ENCODE data around the gene RGS6.

DNA sequence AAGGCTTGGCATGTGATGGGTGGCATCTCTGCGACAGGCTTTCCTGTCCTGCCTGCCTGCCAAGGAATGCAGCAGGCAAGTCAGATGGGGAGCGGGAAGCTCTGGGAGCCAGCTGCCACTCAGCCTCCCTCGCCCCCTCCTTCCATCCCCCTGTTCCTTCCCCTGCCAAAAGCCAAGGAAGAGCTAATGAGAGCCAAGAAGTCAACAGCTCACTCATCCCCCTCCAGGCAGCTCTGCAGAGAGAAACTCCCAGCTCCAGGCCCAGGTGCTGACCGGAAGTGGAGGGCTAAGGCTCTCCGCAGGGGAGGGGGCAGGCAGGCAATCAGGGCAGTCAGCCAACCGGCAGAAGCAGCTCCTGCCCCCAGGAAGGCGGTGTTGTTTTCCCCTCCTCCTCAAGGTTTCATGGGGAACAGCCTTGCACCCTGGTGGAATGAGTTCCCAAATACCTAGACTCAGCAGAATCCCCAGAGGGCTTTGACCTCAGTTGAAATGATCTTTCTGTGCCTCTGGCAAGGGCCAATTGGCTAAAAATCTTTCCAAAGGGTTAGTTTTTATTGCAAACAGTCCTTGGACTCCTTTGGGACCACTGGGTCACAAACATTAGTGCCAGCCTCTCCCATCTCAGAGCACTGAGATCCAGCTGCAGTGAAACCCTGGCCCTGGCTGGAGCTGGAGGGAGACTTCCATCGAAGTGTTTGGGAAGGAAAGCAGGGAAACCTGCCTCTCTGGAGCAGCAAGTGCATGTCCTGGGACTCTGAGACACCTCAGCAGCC, 612.6 kb downstream of the RGS6 start:
- TF ChIP-seq, protein P1, sequence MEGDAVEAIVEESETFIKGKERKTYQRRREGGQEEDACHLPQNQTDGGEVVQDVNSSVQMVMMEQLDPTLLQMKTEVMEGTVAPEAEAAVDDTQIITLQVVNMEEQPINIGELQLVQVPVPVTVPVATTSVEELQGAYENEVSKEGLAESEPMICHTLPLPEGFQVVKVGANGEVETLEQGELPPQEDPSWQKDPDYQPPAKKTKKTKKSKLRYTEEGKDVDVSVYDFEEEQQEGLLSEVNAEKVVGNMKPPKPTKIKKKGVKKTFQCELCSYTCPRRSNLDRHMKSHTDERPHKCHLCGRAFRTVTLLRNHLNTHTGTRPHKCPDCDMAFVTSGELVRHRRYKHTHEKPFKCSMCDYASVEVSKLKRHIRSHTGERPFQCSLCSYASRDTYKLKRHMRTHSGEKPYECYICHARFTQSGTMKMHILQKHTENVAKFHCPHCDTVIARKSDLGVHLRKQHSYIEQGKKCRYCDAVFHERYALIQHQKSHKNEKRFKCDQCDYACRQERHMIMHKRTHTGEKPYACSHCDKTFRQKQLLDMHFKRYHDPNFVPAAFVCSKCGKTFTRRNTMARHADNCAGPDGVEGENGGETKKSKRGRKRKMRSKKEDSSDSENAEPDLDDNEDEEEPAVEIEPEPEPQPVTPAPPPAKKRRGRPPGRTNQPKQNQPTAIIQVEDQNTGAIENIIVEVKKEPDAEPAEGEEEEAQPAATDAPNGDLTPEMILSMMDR (IDR thresholded peaks at IDR 0.05), result no peak
- no peak for TF ChIP-seq POLR2A (IDR thresholded peaks at IDR 0.05)

Data from breast epithelium (tissue), 3 donors.